Transverse colon (tissue), 4 donors: ENCODE data around the gene ZFP90. TPM values are rescaled to one million over a fixed set of nuclear protein-coding genes. Genes with fewer than 3 reads are reported as not detected.

Source experiments
- DNase-seq: peaks from one replicate; pipeline ENCODE4 v3.0.0-alpha.2; 2019
- H3K27ac ChIP-seq, 4 donors: fragments of 200-600 bp; sonication (generic); 2 replicates each; pipeline ENCODE4 v1.5.1; 2016 to 2018; ENCODE audit warnings: inconsistent platforms in 4 of 4
- H3K27me3 ChIP-seq: fragments of 200-600 bp; sonication (generic); 2 replicates; pipeline ENCODE4 v1.5.1; 2017; ENCODE audit warnings: inconsistent platforms
- H3K36me3 ChIP-seq, 4 donors: fragments of 200-600 bp; sonication (generic); 2 replicates each; pipeline ENCODE4 v1.5.1; 2017 to 2019; ENCODE audit warnings: inconsistent platforms in 4 of 4
- H3K4me1 ChIP-seq, 4 donors: fragments of 200-600 bp; sonication (generic); 2 replicates each; pipeline ENCODE4 v1.5.1; 2017 to 2020; ENCODE audit warnings: inconsistent platforms in 4 of 4
- H3K4me3 ChIP-seq, 4 donors: fragments of 200-600 bp; sonication (generic); 1 replicate in 1 of 4; 2 replicates in 3 of 4; pipeline versions ENCODE4 v1.5.1 to v1.6.1; 2017 to 2019; ENCODE audit warnings: inconsistent platforms in 4 of 4
- H3K9me3 ChIP-seq, 2 donors: fragments of 200-600 bp; sonication (generic); 2 replicates each; pipeline ENCODE4 v1.5.1; 2017 to 2019; ENCODE audit warnings: inconsistent platforms in 2 of 2
- EP300 ChIP-seq: sonication (generic); formaldehyde crosslinking; IDR thresholded peaks from one replicate; pipeline ENCODE4 v1.6.1; 2017; ENCODE audit warnings: antibody characterized with exemption, low read depth
- POLR2A ChIP-seq: fragments of 450-650 bp; IDR thresholded peaks from one replicate; pipeline ENCODE4 v1.6.1; 2016; ENCODE audit warnings: antibody characterized with exemption, mild to moderate bottlenecking, moderate library complexity
- POLR2AphosphoS5 ChIP-seq, 3 donors: sonication (generic); formaldehyde crosslinking; IDR thresholded peaks; one replicate each; pipeline ENCODE4 v1.6.1; 2016; ENCODE audit warnings: antibody characterized with exemption in 3 of 3
- WGBS, 2 donors: methylation state at CpG; one replicate each; pipeline ENCODE4 v1.1.5; 2018; ENCODE audit warnings: low coverage in 1 of 2; 5-methylcytosine and 5-hydroxymethylcytosine counted together
- in situ Hi-C, 4 donors: fragments of 200-750 bp; cut with MboI; loops; one replicate each; pipeline versions ENCODE4 v1.15.0 to v1.15.1; 2017; ENCODE audit warnings: low sequenced_read_pairs in 3 of 4, low pct_ligation_motif_present in 1 of 4, low pct_unique_long_range_greater_than_20kb in 1 of 4
- intact Hi-C: fragments of 100-400 bp; cut with DNase I; formaldehyde crosslinking; loops from one replicate; pipeline ENCODE4 v1.15.1; 2023; ENCODE audit warnings: low total_unique reads
- total RNA-seq, 4 donors: library from RNA; depleted of rRNA; stranded (reverse); fragments of >200 nt; gene quantifications; one replicate each; pipeline ENCODE4 v1.1.0, GENCODE V29; 2016
- TF ChIP-seq, protein P1 (sequence below), 5 experiments: fragments of 200-600 bp in 3 of 5; fragments of 450-650 bp in 2 of 5; sonication (generic) in 3 of 5; IDR thresholded peaks; 1 replicate in 2 of 5; 2 replicates in 3 of 5; pipeline ENCODE4 v1.5.1; 2016 to 2017; ENCODE audit warnings: antibody characterized with exemption in 5 of 5, inconsistent platforms in 3 of 5, mild to moderate bottlenecking in 2 of 5, moderate library complexity in 1 of 5

ZFP90 gene
- total RNA-seq, 4 donors from 2014 or later: 10.1 to 78.2 (median 16.4) TPM

- no peak overlapping the region for H3K27ac ChIP-seq
- H3K4me1 ChIP-seq: peaks cover 0 to 8% (median 7%) of the 10 kb centered on the region in 4 donors
- intact Hi-C loops: no loop called here
- 88% methylated on average over 6 of the region's 6 CpGs; no CpG with 5 or more reads in 1 of the 2 donors for WGBS, 2 donors
- TF ChIP-seq EP300 (no peak), POLR2A (no peak), POLR2AphosphoS5 (IDR thresholded peaks at IDR 0.05) (no peak)
- TF ChIP-seq, protein P1, sequence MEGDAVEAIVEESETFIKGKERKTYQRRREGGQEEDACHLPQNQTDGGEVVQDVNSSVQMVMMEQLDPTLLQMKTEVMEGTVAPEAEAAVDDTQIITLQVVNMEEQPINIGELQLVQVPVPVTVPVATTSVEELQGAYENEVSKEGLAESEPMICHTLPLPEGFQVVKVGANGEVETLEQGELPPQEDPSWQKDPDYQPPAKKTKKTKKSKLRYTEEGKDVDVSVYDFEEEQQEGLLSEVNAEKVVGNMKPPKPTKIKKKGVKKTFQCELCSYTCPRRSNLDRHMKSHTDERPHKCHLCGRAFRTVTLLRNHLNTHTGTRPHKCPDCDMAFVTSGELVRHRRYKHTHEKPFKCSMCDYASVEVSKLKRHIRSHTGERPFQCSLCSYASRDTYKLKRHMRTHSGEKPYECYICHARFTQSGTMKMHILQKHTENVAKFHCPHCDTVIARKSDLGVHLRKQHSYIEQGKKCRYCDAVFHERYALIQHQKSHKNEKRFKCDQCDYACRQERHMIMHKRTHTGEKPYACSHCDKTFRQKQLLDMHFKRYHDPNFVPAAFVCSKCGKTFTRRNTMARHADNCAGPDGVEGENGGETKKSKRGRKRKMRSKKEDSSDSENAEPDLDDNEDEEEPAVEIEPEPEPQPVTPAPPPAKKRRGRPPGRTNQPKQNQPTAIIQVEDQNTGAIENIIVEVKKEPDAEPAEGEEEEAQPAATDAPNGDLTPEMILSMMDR (IDR thresholded peaks at IDR 0.05): no peak
- H3K36me3 ChIP-seq: no peaks in the 10 kb centered on the region
- H3K4me3 ChIP-seq: no peak overlapping the region
- H3K9me3 ChIP-seq: no peaks in the 10 kb centered on the region
- no peaks in the 10 kb centered on the region for H3K27me3 ChIP-seq
- no peak for DNase-seq
- in situ Hi-C loops: loop anchor here in 2 of 4 donors (10.0 to 25.0 kb wide), 2 partner anchors 124 to 132 kb away; no protein-coding TSS in a partner anchor
These were observed 19.8 kb upstream of the ZFP90 start for GRCh38 chr16:68519225-68519745.

- Histone ChIP-seq H3K36me3 (no peaks in the 10 kb centered on the region), H3K4me3 (peak overlapping the region in 3 of 4 donors; percentile 6 to 41 (median 16)), H3K27ac (no peak overlapping the region), H3K9me3 (no peaks in the 10 kb centered on the region), H3K4me1 (peaks cover 0 to 8% (median 7%) of the 10 kb centered on the region in 4 donors), H3K27me3 (no peaks in the 10 kb centered on the region)
- intact Hi-C loops: no loop called here
- DNase-seq: peak; percentile 90
- in situ Hi-C loops: loop anchor here in 1 of 4 donors (25.0 kb wide), 1 partner anchor 133 kb away; no protein-coding TSS in a partner anchor
- no peak for TF ChIP-seq EP300
- TF ChIP-seq, protein P1 (IDR thresholded peaks at IDR 0.05): peak; percentile 98 to 99 (median 98)
- WGBS, 2 donors: 2% methylated on average over 22 of the region's 22 CpGs; no CpG with 5 or more reads in 1 of the 2 donors
These were observed 18.4 kb upstream of the ZFP90 start for GRCh38 chr16:68520649-68521086.

GRCh38 chr16:68524069-68524820 is 14.8 kb upstream of the ZFP90 start:
- DNase-seq: no peak
- intact Hi-C loops: no loop called here
- 80 to 88% methylated on average over 5 to 10 of the region's 10 CpGs for WGBS, 2 donors

More at GRCh38 chr16:68524069-68524820, 14.8 kb upstream of the ZFP90 start:
- no peaks in the 10 kb centered on the region for H3K36me3 ChIP-seq
- H3K4me3 ChIP-seq: no peak overlapping the region
- H3K4me1 ChIP-seq: peaks cover 0 to 14% (median 13%) of the 10 kb centered on the region in 4 donors
- H3K9me3 ChIP-seq: no peaks in the 10 kb centered on the region
- H3K27me3 ChIP-seq: no peaks in the 10 kb centered on the region
- TF ChIP-seq POLR2AphosphoS5 (IDR thresholded peaks at IDR 0.05): no peak
- TF ChIP-seq POLR2A: no peak
- TF ChIP-seq EP300: no peak
- TF ChIP-seq, protein P1 (IDR thresholded peaks at IDR 0.05): no peak
- H3K27ac ChIP-seq: no peak overlapping the region
- in situ Hi-C loops: loop anchor here in 1 of 4 donors (25.0 kb wide), 1 partner anchor 137 kb away; no protein-coding TSS in a partner anchor
